ENCODE results near the gene RAC3.

GRCh38 chr17:82052638-82053059 lies 21.2 kb downstream of the RAC3 start:
- TF ChIP-seq CTCF (IDR thresholded peaks at IDR 0.05) (no peak), EP300 (IDR thresholded peaks at IDR 0.05) (no peak)

Measured in gastroesophageal sphincter (tissue), 3 donors.